HEK293T (cell line): ENCODE measurements around the gene TAS2R9.

ENCODE experiments used
- CTCF ChIA-PET: fragments of 350-600 bp; formaldehyde crosslinking; extraction: SDS; loops from one replicate; lab custom pipeline; 2021; ENCODE audit warnings: antibody characterized with exemption, inconsistent platforms; lab: Yijun Ruan, JAX
- POLR2A ChIA-PET: fragments of 350-600 bp; formaldehyde crosslinking; extraction: SDS; loops from one replicate; lab custom pipeline; 2020; ENCODE audit warnings: antibody characterized with exemption, inconsistent platforms; lab: Yijun Ruan, JAX
- DNase-seq: peaks from one replicate; pipeline ENCODE4 v3.0.0; 2012; ENCODE audit warnings: mixed read lengths; ENCODE audit errors: extremely low spot score
- ARNT ChIP-seq: fragments of 450-650 bp; IDR thresholded peaks from 2 replicates; pipeline ENCODE4 v1.6.1; 2017; ENCODE audit warnings: mild to moderate bottlenecking
- BHLHE40 ChIP-seq: fragments of 450-650 bp; IDR thresholded peaks from 2 replicates; pipeline ENCODE4 v1.6.1; 2016; ENCODE audit warnings: mild to moderate bottlenecking, moderate library complexity, borderline replicate concordance
- CTBP1 ChIP-seq: fragments of 450-650 bp; IDR thresholded peaks from 2 replicates; pipeline ENCODE4 v1.6.1; 2016; ENCODE audit warnings: borderline replicate concordance
- ELF4 ChIP-seq: fragments of 450-650 bp; IDR thresholded peaks from 2 replicates; pipeline ENCODE4 v1.6.1; 2017; ENCODE audit warnings: antibody characterized with exemption
- FOXA1 ChIP-seq: fragments of 450-650 bp; IDR thresholded peaks from 2 replicates; pipeline ENCODE4 v1.6.1; 2016; ENCODE audit warnings: mild to moderate bottlenecking
- FOXK2 ChIP-seq: fragments of 450-650 bp; IDR thresholded peaks from 2 replicates; pipeline ENCODE4 v1.6.1; 2016; ENCODE audit warnings: mild to moderate bottlenecking
- FOXM1 ChIP-seq: fragments of 450-650 bp; IDR thresholded peaks from 2 replicates; pipeline ENCODE4 v1.6.1; 2017; ENCODE audit warnings: mild to moderate bottlenecking, borderline replicate concordance
- HDGF ChIP-seq: fragments of 450-650 bp; IDR thresholded peaks from 2 replicates; pipeline ENCODE4 v1.6.1; 2017; ENCODE audit warnings: antibody characterized with exemption, borderline replicate concordance
- L3MBTL2 ChIP-seq: fragments of 450-650 bp; conservative IDR thresholded peaks from 2 replicates; pipeline ENCODE4 v1.6.1; 2016; ENCODE audit warnings: mild to moderate bottlenecking
- LEF1 ChIP-seq: fragments of 450-650 bp; IDR thresholded peaks from 2 replicates; pipeline ENCODE4 v1.6.1; 2017; ENCODE audit warnings: mild to moderate bottlenecking, borderline replicate concordance
- NFRKB ChIP-seq: fragments of 450-650 bp; IDR thresholded peaks from 2 replicates; pipeline ENCODE4 v1.6.1; 2016; ENCODE audit warnings: mild to moderate bottlenecking, moderate library complexity
- PKNOX1 ChIP-seq: fragments of 450-650 bp; IDR thresholded peaks from 2 replicates; pipeline ENCODE4 v1.6.1; 2016
- SP1 ChIP-seq: fragments of 450-650 bp; IDR thresholded peaks from 2 replicates; pipeline ENCODE4 v1.6.1; 2017
- SUZ12 ChIP-seq: fragments of 450-650 bp; IDR thresholded peaks from 2 replicates; pipeline ENCODE4 v1.6.1; 2016; ENCODE audit warnings: mild to moderate bottlenecking
- TARDBP ChIP-seq: fragments of 450-650 bp; IDR thresholded peaks from 2 replicates; pipeline ENCODE4 v1.6.1; 2016
- ZNF384 ChIP-seq: fragments of 450-650 bp; IDR thresholded peaks from 2 replicates; pipeline ENCODE4 v1.6.1; 2016

The TAS2R9 gene, protein sequence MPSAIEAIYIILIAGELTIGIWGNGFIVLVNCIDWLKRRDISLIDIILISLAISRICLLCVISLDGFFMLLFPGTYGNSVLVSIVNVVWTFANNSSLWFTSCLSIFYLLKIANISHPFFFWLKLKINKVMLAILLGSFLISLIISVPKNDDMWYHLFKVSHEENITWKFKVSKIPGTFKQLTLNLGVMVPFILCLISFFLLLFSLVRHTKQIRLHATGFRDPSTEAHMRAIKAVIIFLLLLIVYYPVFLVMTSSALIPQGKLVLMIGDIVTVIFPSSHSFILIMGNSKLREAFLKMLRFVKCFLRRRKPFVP

GRCh38 chr12:10810068-10810467 lies at the start of gene TAS2R9:
Gene TAS2R9, minus strand, starts transcription at chr12:10810168. Its CDS starts 93 bp downstream, at chr12:10810075.
- DNase-seq = no peak
- ChIA-PET POLR2A (no interaction called here), CTCF (no interaction called here)
- TF ChIP-seq SP1 (no peak), SUZ12 (no peak), FOXM1 (no peak), CTBP1 (no peak), BHLHE40 (no peak)

DNA sequence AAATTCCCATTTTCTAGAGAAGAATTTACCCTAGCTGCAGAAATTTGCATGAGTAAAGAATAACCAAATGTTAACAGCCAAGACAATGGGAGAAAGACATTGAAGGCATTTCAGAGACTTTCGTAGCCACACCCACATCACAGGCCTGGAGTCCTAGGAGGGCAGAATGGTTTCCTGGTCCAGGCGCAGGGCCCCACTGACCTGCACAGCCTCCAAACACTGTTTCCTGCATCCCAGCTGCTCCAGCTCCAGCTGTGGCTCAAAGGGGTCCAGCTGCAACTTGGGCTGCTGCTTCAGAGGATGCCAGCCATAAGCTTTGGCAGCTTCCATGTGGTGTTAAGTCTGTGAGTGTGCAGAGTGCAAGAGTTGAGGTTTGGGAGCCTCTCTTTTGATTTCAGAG lies 45.8 kb upstream of the TAS2R9 start:
- no peak for DNase-seq
- ChIA-PET CTCF (no interaction called here), POLR2A (no interaction called here)
- TF ChIP-seq L3MBTL2 (no peak), HDGF (no peak), BHLHE40 (no peak), FOXA1 (no peak), SP1 (no peak), FOXK2 (no peak), ELF4 (no peak), PKNOX1 (no peak), FOXM1 (no peak), ARNT (no peak), TARDBP (no peak), NFRKB (no peak), ZNF384 (no peak), CTBP1 (no peak), LEF1 (no peak), SUZ12 (no peak)

DNA sequence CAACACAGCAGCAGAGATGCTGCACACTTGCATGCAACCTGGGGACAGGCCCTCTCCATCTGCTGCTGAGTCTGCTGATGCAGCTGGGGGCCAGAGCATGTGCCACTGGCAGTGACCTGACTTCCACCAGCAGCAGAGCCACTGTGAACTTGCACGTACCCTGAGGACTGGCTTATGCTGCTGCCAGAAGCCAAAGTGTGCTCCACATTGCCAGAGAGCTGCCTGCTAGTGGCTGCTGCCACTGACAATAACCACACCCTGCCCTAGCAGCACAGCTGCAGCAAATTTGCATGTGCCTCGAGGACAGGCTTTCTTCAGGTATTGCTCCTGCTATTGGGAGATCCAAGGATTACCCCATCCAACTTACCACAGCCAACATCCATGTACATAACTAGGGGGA lies 43.8 kb upstream of the TAS2R9 start:
- TF ChIP-seq PKNOX1 (no peak), ARNT (no peak), FOXM1 (no peak), SUZ12 (no peak), L3MBTL2 (no peak), FOXK2 (no peak), FOXA1 (no peak), ELF4 (no peak), HDGF (no peak), LEF1 (no peak), NFRKB (no peak), BHLHE40 (no peak), ZNF384 (no peak)
- ChIA-PET CTCF (no interaction called here), POLR2A (no interaction called here)
- no peak for DNase-seq

DNA sequence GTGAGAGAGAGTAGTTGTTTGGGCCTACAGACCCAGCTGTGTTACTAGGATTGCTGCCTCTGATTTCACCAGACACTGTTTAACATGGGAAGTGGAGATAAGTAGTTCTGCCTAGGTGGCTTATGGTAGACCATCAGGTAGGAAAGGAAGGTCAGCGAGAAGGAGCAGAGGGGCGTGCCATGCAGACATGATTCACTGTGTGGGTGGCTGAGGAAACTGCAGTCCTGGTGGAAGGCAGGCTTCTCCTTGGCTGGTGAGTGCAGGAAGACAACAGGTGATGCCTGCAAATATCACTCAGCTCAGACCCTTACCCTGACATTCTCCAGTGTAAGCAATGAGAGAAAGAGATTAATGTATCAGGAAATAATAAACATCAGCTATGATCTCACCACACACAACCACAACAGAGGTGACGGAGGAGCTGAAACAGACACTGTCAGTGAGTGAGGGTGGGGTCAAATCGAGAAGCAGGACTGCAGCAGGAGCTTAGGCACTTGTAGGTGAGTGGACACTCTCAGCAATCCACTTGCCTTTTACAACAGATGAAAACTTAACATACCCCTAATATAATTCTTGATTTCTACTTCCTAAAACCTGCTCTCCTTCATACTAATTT lies 41.4 kb upstream of the TAS2R9 start:
- DNase-seq = no peak
- TF ChIP-seq HDGF = no peak
- ChIA-PET POLR2A (no interaction called here), CTCF (no interaction called here)

GRCh38 chr12:10849425-10849878 lies 39.5 kb upstream of the TAS2R9 start, which contains the start of gene PRR4:
Gene PRR4, minus strand, starts transcription at chr12:10849475. Its CDS starts 38 bp downstream, at chr12:10849437.
- ChIA-PET POLR2A (no interaction called here), CTCF (no interaction called here)
- no peak for DNase-seq
- TF ChIP-seq SP1 (no peak), BHLHE40 (no peak), FOXA1 (no peak), FOXM1 (no peak), HDGF (no peak), L3MBTL2 (no peak), FOXK2 (no peak)

- no peak for TF ChIP-seq ARNT
- no peak for TF ChIP-seq CTBP1
- TF ChIP-seq FOXK2 = no peak
- TF ChIP-seq TARDBP = no peak
- TF ChIP-seq HDGF = no peak
- no peak for TF ChIP-seq NFRKB
- no peak for TF ChIP-seq SP1
- ChIA-PET POLR2A (no interaction called here), CTCF (no interaction called here)
- no peak for DNase-seq
Measured at GRCh38 chr12:10847744-10848143, 37.8 kb upstream of the TAS2R9 start.

- no peak for DNase-seq
- CTCF ChIA-PET = no interaction called here
- TF ChIP-seq BHLHE40 = no peak
- TF ChIP-seq ELF4 = no peak
- no peak for TF ChIP-seq L3MBTL2
- no peak for TF ChIP-seq FOXK2
- TF ChIP-seq SP1 = no peak
- no peak for TF ChIP-seq PKNOX1
- TF ChIP-seq TARDBP = no peak
- no peak for TF ChIP-seq ARNT
- TF ChIP-seq NFRKB = no peak
- no peak for TF ChIP-seq ZNF384
- no peak for TF ChIP-seq FOXM1
- TF ChIP-seq LEF1 = no peak
- no peak for TF ChIP-seq CTBP1
- no peak for TF ChIP-seq FOXA1
- no peak for TF ChIP-seq HDGF
- POLR2A ChIA-PET = no interaction called here
Measured at GRCh38 chr12:10842862-10843261, 32.9 kb upstream of the TAS2R9 start.
